Prostate gland (tissue), 2 donors: ENCODE data around the gene SERPINA10.

Source experiments
- CTCF ChIP-seq, 4 experiments: fragments of 200-600 bp in 2 of 4; fragments of 450-650 bp in 2 of 4; sonication (generic) in 2 of 4; IDR thresholded peaks; 1 replicate in 3 of 4; 2 replicates in 1 of 4; pipeline ENCODE4 v1.5.1; 2016 to 2019; ENCODE audit warnings: antibody characterized with exemption in 4 of 4, mild to moderate bottlenecking in 2 of 4, moderate library complexity in 2 of 4
- POLR2A ChIP-seq: fragments of 450-650 bp; IDR thresholded peaks from one replicate; pipeline ENCODE4 v1.6.1; 2016; ENCODE audit warnings: antibody characterized with exemption, mild to moderate bottlenecking
- POLR2AphosphoS5 ChIP-seq: sonication (generic); formaldehyde crosslinking; IDR thresholded peaks from one replicate; pipeline ENCODE4 v1.6.1; 2017; ENCODE audit warnings: antibody characterized with exemption

GRCh38 chr14:94332063-94332583 lies 39.1 kb upstream of the SERPINA10 start:
- TF ChIP-seq CTCF (IDR thresholded peaks at IDR 0.05) = no peak
- no peak for TF ChIP-seq POLR2AphosphoS5
- TF ChIP-seq POLR2A = no peak
